Glutamatergic neuron (in vitro differentiated cells): ENCODE measurements around the gene ARL15. TPM values are rescaled to one million over a fixed set of nuclear protein-coding genes. Genes with fewer than 3 reads are reported as not detected.

Experiments used
- DNase-seq: peaks from one replicate; pipeline ENCODE4 v3.0.0; 2022
- H3K27ac Mint-ChIP-seq: one replicate; pipeline ENCODE4 v1.8.0; 2020; ENCODE audit warnings: mild to moderate bottlenecking, mixed read lengths, inconsistent platforms; ENCODE audit not compliant: unreplicated experiment
- H3K27me3 Mint-ChIP-seq: one replicate; pipeline ENCODE4 v1.8.0; 2020; ENCODE audit warnings: mild to moderate bottlenecking, moderate library complexity, mixed read lengths, inconsistent platforms; ENCODE audit not compliant: unreplicated experiment
- H3K36me3 Mint-ChIP-seq: one replicate; pipeline ENCODE4 v1.8.0; 2020; ENCODE audit warnings: mild to moderate bottlenecking, mixed read lengths, inconsistent platforms; ENCODE audit not compliant: unreplicated experiment
- H3K4me1 Mint-ChIP-seq: one replicate; pipeline ENCODE4 v1.8.0; 2020; ENCODE audit warnings: mild to moderate bottlenecking, low read depth, mixed read lengths, inconsistent platforms; ENCODE audit not compliant: unreplicated experiment
- H3K4me3 Mint-ChIP-seq: one replicate; pipeline ENCODE4 v1.8.0; 2020; ENCODE audit warnings: mild to moderate bottlenecking, mixed read lengths, inconsistent platforms; ENCODE audit not compliant: unreplicated experiment
- H3K9me3 Mint-ChIP-seq: one replicate; pipeline ENCODE4 v1.8.0; 2020; ENCODE audit warnings: mild to moderate bottlenecking, moderate library complexity, mixed read lengths, inconsistent platforms; ENCODE audit not compliant: unreplicated experiment
- total RNA-seq: library from RNA; stranded (reverse); fragmentation: NEBNext Ultra II Directional; extraction: Animal tissue kit (Norgen Biotek cat#: 25700); gene quantifications from one replicate; pipeline ENCODE4 v1.2.1, GENCODE V29; 2021; ENCODE audit not compliant: unreplicated experiment
- TF ChIP-seq, protein P1 (sequence below): fragments of 200-600 bp; sonication (generic); IDR thresholded peaks from one replicate; pipeline ENCODE4 v1.5.0; 2021; ENCODE audit not compliant: partially characterized antibody, unreplicated experiment

ARL15 gene
- total RNA-seq, 1 donor from 2014 or later = 37.4 TPM

DNA sequence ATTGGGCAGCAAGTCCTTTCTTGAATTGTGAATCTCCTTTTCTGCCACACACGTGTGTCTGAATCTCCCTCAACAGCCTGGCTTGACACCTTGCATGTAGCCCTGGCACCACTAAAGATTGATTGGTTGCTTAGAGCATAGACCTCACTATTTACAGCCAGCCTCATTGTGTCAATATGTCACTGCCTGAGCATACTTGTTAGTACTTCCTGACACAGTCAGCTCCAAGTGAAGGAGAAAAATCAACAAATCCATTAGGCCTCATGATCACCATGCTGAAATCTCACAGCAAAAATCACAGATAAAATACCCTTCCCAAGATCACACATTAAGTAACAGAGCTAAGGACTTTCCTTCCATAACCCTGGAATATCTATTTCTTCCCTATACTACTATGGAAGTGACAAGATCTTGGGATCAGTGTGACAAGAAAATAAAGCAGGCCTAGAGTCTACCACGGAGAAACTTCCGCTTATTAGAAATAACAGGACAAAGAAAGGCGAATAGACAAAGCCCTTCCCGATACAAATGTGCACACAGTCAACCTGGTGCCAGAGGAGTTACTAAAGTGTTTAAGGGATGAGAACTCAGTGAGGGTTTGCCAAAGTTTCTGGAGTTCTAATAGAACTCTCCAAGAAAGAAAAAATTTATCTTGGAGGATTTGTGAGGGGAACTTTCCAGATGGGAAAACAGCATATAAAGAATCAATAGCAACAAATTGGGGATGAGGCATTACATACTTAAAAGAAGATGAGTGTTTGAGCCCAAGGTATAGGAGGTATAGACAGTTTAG, 5.6 kb upstream of the ARL15 start:
- no peak overlapping the region for H3K4me3 Mint-ChIP-seq
- H3K27me3 Mint-ChIP-seq = peaks cover 3% of the 10 kb centered on the region
- peaks cover 9% of the 10 kb centered on the region for H3K4me1 Mint-ChIP-seq
- no peak for DNase-seq
- H3K36me3 Mint-ChIP-seq = no peaks in the 10 kb centered on the region
- TF ChIP-seq, protein P1, sequence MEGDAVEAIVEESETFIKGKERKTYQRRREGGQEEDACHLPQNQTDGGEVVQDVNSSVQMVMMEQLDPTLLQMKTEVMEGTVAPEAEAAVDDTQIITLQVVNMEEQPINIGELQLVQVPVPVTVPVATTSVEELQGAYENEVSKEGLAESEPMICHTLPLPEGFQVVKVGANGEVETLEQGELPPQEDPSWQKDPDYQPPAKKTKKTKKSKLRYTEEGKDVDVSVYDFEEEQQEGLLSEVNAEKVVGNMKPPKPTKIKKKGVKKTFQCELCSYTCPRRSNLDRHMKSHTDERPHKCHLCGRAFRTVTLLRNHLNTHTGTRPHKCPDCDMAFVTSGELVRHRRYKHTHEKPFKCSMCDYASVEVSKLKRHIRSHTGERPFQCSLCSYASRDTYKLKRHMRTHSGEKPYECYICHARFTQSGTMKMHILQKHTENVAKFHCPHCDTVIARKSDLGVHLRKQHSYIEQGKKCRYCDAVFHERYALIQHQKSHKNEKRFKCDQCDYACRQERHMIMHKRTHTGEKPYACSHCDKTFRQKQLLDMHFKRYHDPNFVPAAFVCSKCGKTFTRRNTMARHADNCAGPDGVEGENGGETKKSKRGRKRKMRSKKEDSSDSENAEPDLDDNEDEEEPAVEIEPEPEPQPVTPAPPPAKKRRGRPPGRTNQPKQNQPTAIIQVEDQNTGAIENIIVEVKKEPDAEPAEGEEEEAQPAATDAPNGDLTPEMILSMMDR = no peak
- no peak overlapping the region for H3K27ac Mint-ChIP-seq
- peaks cover 2% of the 10 kb centered on the region for H3K9me3 Mint-ChIP-seq

DNA sequence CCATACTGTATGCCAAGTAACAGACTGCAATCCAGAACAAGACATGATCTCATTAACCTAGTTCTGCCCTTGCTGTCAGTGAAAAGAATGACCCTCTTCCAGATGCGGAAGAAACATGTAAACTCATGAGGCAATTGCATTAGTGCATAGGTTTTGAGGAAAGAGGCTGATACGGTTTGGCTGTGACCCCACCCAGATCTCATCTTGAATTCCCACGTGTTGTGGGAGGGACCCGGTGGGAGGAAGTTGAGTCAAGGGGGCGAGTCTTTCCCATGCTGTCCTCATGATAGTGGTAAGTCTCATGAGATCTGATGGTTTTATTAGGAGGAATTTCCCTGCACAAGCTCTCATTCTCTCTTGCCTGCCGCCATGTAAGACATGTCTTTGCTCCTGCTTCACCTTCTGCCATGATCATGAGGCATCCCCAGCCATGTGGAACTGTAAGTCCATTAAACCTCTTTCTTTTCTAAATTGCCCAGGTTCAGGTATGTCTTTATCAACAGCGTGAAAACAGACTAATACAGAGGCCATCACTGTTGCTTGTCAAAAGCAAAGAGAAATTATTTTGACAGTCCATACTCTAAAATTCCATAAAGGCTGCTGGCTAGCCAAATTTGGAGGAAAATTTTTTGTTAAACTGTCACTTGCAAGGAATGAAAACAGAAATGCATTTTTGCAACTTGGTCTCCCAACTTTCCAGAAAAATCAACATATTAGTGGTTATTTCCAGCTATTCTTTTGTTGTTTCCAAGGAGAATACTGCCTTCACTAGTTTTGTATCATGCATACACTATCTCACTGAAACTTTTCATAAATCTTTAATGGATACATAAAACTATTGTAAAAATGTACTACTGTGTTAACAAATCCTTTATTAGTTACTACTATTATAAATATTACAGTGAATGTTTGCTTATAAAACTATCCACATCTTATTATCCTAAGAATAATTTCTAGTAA, 3.2 kb upstream of the ARL15 start:
- TF ChIP-seq, protein P1 = no peak

DNA sequence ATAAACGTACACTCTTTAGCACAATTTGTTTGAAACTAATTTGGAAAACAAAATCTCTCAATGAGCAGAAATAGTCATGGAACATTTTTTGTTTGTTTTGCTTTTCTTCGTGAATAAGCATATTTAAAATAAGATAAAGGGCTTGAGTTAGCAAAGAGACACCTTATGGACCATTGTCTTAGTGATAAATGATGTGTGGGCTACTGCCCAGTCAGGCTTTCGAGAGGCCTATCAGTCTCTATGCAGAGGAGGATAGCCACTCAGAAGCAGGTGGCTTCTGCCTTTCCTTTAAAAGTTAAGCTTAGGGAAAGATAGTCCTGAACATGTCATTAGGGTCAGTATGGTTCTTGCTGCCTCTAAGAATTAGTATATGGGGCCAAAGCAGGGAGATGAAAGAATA, 2.1 kb upstream of the ARL15 start:
- DNase-seq = no peak
- TF ChIP-seq, protein P1 = no peak
- Mint-ChIP-seq H3K27ac (no peak overlapping the region), H3K9me3 (peaks cover 13% of the 10 kb centered on the region), H3K27me3 (peaks cover 5% of the 10 kb centered on the region), H3K4me3 (peak overlapping the region; percentile 22), H3K36me3 (no peaks in the 10 kb centered on the region), H3K4me1 (peaks cover 7% of the 10 kb centered on the region)

More for the DNA sequence above, 3.2 kb upstream of the ARL15 start:
- H3K36me3 Mint-ChIP-seq = no peaks in the 10 kb centered on the region
- peaks cover 5% of the 10 kb centered on the region for H3K4me1 Mint-ChIP-seq
- H3K4me3 Mint-ChIP-seq = no peak overlapping the region
- H3K27ac Mint-ChIP-seq = no peak overlapping the region
- H3K27me3 Mint-ChIP-seq = peaks cover 5% of the 10 kb centered on the region
- DNase-seq = no peak
- H3K9me3 Mint-ChIP-seq = peaks cover 12% of the 10 kb centered on the region

DNA sequence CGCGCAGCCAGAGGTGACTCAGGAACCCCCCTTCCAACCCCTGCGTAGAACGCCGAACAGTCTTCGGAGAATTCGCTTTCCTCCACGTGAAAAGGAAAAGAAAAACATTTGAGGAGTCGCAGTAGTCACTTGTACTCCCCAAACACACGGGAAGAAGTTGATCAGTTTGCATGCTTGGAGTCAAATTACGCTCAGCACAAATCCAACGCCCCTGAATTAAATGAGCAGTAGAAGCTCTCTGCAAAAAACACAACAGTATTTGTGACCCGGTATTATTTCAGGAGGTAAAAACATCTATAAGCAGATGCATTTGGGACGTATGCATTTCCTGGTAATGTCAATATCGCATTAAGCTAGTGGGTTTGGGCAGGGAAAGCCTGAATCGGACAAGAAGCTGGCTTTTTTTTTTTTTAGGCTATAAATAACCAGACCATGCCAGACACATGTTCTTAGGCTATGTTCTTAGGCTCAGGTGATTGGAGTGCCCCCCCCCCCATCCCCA, 854 bp upstream of the ARL15 start:
- TF ChIP-seq, protein P1 = no peak
- Mint-ChIP-seq H3K4me3 (peak overlapping the region; percentile 98), H3K27ac (peak overlapping the region; percentile 95), H3K36me3 (no peaks in the 10 kb centered on the region), H3K9me3 (peaks cover 13% of the 10 kb centered on the region), H3K27me3 (peaks cover 5% of the 10 kb centered on the region), H3K4me1 (peaks cover 9% of the 10 kb centered on the region)
- DNase-seq = no peak
